NB4 (cell line): ENCODE results near the gene LRBA.

ENCODE experiments used
- DNase-seq: peaks from one replicate; pipeline ENCODE4 v3.0.0; 2010; ENCODE audit warnings: low read depth
- H3K4me3 ChIP-seq: one replicate; pipeline ENCODE4 v1.5.1; 2011; ENCODE audit warnings: mild to moderate bottlenecking, low read depth, low read length, moderate library complexity
- MYC ChIP-seq: IDR thresholded peaks from 2 replicates; pipeline ENCODE4 v1.6.1; 2011; ENCODE audit warnings: low read depth, low read length
- POLR2A ChIP-seq: IDR thresholded peaks from 2 replicates; pipeline ENCODE4 v1.6.1; 2011; ENCODE audit warnings: mild to moderate bottlenecking; ENCODE audit not compliant: insufficient read length; ENCODE audit errors: extremely low read depth
- TF ChIP-seq, protein P1 (sequence below): IDR thresholded peaks from 2 replicates; pipeline ENCODE4 v1.6.1; 2011; ENCODE audit warnings: low read depth, low read length
- TF ChIP-seq, protein P2 (sequence below): IDR thresholded peaks from one replicate; pipeline ENCODE4 v1.5.1; 2012; ENCODE audit warnings: low read depth, low read length

LRBA gene

GRCh38 chr4:150255610-150256224 is 759.4 kb downstream of the LRBA start:
- TF ChIP-seq, protein P1, sequence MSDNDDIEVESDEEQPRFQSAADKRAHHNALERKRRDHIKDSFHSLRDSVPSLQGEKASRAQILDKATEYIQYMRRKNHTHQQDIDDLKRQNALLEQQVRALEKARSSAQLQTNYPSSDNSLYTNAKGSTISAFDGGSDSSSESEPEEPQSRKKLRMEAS = no peak
- TF ChIP-seq, protein P2, sequence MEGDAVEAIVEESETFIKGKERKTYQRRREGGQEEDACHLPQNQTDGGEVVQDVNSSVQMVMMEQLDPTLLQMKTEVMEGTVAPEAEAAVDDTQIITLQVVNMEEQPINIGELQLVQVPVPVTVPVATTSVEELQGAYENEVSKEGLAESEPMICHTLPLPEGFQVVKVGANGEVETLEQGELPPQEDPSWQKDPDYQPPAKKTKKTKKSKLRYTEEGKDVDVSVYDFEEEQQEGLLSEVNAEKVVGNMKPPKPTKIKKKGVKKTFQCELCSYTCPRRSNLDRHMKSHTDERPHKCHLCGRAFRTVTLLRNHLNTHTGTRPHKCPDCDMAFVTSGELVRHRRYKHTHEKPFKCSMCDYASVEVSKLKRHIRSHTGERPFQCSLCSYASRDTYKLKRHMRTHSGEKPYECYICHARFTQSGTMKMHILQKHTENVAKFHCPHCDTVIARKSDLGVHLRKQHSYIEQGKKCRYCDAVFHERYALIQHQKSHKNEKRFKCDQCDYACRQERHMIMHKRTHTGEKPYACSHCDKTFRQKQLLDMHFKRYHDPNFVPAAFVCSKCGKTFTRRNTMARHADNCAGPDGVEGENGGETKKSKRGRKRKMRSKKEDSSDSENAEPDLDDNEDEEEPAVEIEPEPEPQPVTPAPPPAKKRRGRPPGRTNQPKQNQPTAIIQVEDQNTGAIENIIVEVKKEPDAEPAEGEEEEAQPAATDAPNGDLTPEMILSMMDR = no peak
- TF ChIP-seq MYC (no peak), POLR2A (no peak)

GRCh38 chr4:150253965-150254630 is 761.0 kb downstream of the LRBA start:
- no peak for DNase-seq
- no peak overlapping the region for H3K4me3 ChIP-seq
- TF ChIP-seq, protein P2 = no peak
- TF ChIP-seq MYC = no peak
- TF ChIP-seq, protein P1 = no peak
- no peak for TF ChIP-seq POLR2A

More at GRCh38 chr4:150255610-150256224, 759.4 kb downstream of the LRBA start:
- no peak for DNase-seq
- no peak overlapping the region for H3K4me3 ChIP-seq

GRCh38 chr4:150253416-150253815 is 761.7 kb downstream of the LRBA start:
- no peak overlapping the region for H3K4me3 ChIP-seq
- DNase-seq = no peak
- no peak for TF ChIP-seq POLR2A
- TF ChIP-seq, protein P1 = no peak
- TF ChIP-seq, protein P2 = no peak
- no peak for TF ChIP-seq MYC

DNA sequence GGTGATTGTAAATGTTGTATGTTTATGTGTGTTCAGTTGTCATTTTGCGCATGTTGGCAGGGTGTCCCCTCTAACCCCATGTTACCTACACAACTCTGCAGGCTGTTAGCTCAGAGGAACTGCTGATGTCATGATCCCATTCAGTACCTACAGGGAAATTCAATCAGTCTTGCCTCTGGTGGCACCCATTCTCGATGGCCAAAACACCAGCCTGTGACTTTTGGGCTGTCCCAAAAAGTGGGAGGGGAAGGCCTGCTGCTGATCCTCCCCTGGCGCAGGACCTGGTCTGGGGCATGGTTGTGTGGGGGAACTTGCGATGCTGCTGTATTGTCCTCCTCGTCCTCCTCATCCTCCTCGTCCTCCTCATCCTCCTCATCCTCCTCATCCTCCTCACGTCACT is 762.3 kb downstream of the LRBA start:
- TF ChIP-seq POLR2A (no peak), MYC (no peak)
- TF ChIP-seq, protein P1 = no peak
- TF ChIP-seq, protein P2 = no peak
- DNase-seq = no peak
- no peak overlapping the region for H3K4me3 ChIP-seq

GRCh38 chr4:150252306-150252705 is 762.8 kb downstream of the LRBA start:
- TF ChIP-seq MYC = no peak
- TF ChIP-seq, protein P1 = no peak
- TF ChIP-seq POLR2A = no peak
- TF ChIP-seq, protein P2 = no peak
- no peak overlapping the region for H3K4me3 ChIP-seq
- no peak for DNase-seq
